Forelimb muscle (tissue), 1 donor: ENCODE results near the gene THSD4. TPM values are rescaled to one million over a fixed set of nuclear protein-coding genes. Genes with fewer than 3 reads are reported as not detected.
"Not testable (repeated sequence)": the region's sequence is repeated elsewhere in the genome, so short reads cannot be mapped to it uniquely, and the experiment has no call there.

ENCODE experiments used
- DNase-seq: peaks from one replicate; pipeline ENCODE4 v3.0.0-alpha.2; 2013; ENCODE audit warnings: low read depth
- polyA plus RNA-seq: library from polyadenylated mRNA; unstranded; fragments of 120-200 nt; gene quantifications from one replicate; pipeline ENCODE4 v1.2.1, GENCODE V29; 2013; ENCODE audit not compliant: insufficient read length

THSD4 gene
- polyA plus RNA-seq, 1 donor, result 21.8 TPM

- DNase-seq, result no peak
Observed at GRCh38 chr15:71256934-71257664, 141.8 kb downstream of the THSD4 start.

GRCh38 chr15:71259866-71260265 is 144.6 kb downstream of the THSD4 start:
- no peak for DNase-seq

GRCh38 chr15:71261418-71261817 is 146.1 kb downstream of the THSD4 start:
- no peak for DNase-seq

GRCh38 chr15:71261909-71262308 is 146.6 kb downstream of the THSD4 start:
- DNase-seq, result no peak

- no peak for DNase-seq
Observed at GRCh38 chr15:71262599-71262998, 147.3 kb downstream of the THSD4 start.

- DNase-seq, result not testable (repeated sequence)
Observed at GRCh38 chr15:71265606-71266005, 150.3 kb downstream of the THSD4 start.

GRCh38 chr15:71271327-71271726 is 156.1 kb downstream of the THSD4 start:
- no peak for DNase-seq

- no peak for DNase-seq
Observed at GRCh38 chr15:71272932-71273331, 157.7 kb downstream of the THSD4 start.

GRCh38 chr15:71273731-71274447 is 158.6 kb downstream of the THSD4 start:
- DNase-seq, result peak; percentile 80

GRCh38 chr15:71274448-71274798 is 159.2 kb downstream of the THSD4 start:
- DNase-seq, result no peak

GRCh38 chr15:71275098-71275497 is 159.8 kb downstream of the THSD4 start:
- DNase-seq, result no peak

GRCh38 chr15:71275566-71276335 is 160.5 kb downstream of the THSD4 start:
- DNase-seq, result no peak

- DNase-seq, result no peak
Observed at GRCh38 chr15:71276336-71276665, 161.0 kb downstream of the THSD4 start.

GRCh38 chr15:71278989-71279756 is 163.9 kb downstream of the THSD4 start:
- no peak for DNase-seq

- DNase-seq, result no peak
Observed at GRCh38 chr15:71279757-71280141, 164.5 kb downstream of the THSD4 start.

- no peak for DNase-seq
Observed at GRCh38 chr15:71280206-71280605, 164.9 kb downstream of the THSD4 start.

GRCh38 chr15:71281256-71281655 is 166.0 kb downstream of the THSD4 start:
- no peak for DNase-seq

- no peak for DNase-seq
Observed at GRCh38 chr15:71282076-71282475, 166.8 kb downstream of the THSD4 start.

GRCh38 chr15:71288348-71288955 is 173.2 kb downstream of the THSD4 start:
- no peak for DNase-seq

- DNase-seq, result no peak
Observed at GRCh38 chr15:71290002-71290401, 174.7 kb downstream of the THSD4 start.

GRCh38 chr15:71290881-71291635 is 175.8 kb downstream of the THSD4 start:
- DNase-seq, result peak; percentile 83
